Activated CD4-positive, alpha-beta T cell treated with anti-CD3 and anti-CD28 coated beads, Interleukin-2, amount 50 U/mL, for 16 hours (primary cell): ENCODE data around the gene CNOT4.
"Not testable (repeated sequence)": the region's sequence is repeated elsewhere in the genome, so short reads cannot be mapped to it uniquely, and the experiment has no call there.

Source experiments
- DNase-seq: peaks from one replicate; pipeline ENCODE4 v3.0.0-alpha.2; 2020

Gene CNOT4

GRCh38 chr7:135512135-135512887 is 2.4 kb upstream of the CNOT4 start:
- DNase-seq, result peak; percentile 74

DNA sequence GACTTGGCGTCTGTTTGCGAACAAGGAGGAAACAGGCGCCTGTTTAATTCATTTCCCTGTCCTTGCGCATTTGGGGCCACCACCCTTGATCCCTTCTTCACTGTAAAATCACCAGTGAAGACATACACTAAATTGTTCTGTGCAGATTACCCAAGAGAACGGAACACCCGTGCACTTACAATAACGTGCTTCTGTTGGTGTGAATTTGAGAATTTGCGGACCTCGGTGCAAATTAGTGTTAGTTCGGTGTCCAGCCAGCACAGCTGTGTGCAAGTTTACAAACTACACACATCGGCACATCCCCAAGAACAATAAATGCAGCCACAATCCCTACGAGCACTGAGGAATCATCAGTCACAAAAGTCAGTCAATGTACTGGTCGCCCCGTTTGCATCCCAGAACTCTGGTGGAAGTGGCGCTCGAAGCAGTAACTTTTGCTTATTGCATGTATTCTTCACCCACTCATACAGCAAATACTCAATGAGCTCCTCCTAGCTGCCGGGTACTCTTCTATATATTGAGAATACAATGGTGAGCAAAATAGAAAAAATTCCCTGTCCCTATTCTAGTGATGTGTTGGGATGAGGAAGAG is 786 bp upstream of the CNOT4 start:
- no peak for DNase-seq

DNA sequence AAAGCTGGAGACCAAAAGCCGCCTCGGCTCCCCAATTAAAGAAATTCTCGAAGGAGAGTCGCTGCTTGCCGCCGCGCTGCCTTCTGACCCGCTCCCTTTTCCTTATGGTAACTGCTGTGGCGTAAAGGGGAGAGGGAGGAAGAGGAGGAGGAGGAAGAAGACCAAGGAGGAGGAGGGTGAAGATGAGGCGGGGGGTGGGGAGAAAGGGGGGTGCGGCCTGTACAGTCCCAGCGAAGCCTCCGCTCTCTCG is 388 bp downstream of the CNOT4 start:
- no peak for DNase-seq

- DNase-seq, result peak; percentile 38
Measured at GRCh38 chr7:135508883-135509588, 866 bp downstream of the CNOT4 start.

DNA sequence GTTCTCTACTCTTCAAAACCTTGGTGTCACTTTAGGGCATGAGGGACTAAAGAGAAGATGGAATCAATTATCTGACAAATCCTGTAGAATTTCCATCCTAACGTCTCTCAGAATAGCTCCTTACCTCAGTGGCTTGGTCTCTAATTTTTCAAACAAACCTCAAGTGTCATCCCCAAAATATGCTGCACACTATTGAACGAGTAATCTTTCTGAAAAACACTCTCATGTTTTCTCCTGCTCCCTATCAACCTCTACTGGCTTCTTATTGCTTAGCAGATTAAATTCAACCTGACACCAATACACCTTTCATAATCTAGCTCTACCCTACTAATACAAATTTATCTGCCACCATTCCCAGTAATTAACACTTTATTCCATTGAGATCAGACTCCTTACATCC is 8.5 kb downstream of the CNOT4 start:
- DNase-seq, result no peak

DNA sequence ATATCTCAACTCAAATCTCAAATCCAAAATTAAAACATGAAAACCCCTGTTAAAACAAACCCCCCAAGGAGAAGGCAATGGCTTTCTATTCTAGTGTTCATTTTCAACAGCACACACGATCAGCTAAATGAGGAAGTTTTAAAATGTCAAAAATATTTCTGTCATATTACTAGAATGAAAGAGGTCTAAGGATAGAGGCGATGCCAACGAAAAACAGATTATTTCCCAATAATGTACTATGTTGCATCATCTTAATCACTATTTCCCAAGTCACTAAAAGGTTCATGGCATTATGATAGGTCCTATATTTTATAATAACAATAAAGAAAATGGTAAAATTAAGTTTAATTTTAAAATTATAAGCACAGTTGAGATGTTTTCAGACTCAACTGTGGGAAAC is 10.1 kb downstream of the CNOT4 start:
- DNase-seq, result no peak

DNA sequence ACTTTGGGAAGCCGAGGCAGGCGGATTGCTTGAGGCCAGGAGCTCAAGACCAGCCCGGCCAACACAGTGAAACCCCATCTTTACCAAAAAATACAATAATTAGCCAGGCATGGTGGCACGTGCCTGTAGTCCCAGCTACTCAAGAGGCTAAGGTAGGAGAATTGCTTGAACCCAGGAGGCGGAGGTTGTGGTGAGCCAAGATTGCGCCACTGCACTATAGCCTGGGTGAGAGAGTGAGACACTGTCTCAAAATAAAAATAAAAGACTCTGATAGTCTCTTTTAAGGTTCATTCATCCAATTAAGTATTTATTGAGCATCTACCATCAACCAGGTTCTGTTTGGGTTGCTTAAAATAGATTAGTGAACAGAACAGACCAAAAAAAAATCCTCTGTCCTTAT is 12.7 kb downstream of the CNOT4 start:
- DNase-seq, result not testable (repeated sequence)

GRCh38 chr7:135493362-135493761 is 16.5 kb downstream of the CNOT4 start:
- no peak for DNase-seq

DNA sequence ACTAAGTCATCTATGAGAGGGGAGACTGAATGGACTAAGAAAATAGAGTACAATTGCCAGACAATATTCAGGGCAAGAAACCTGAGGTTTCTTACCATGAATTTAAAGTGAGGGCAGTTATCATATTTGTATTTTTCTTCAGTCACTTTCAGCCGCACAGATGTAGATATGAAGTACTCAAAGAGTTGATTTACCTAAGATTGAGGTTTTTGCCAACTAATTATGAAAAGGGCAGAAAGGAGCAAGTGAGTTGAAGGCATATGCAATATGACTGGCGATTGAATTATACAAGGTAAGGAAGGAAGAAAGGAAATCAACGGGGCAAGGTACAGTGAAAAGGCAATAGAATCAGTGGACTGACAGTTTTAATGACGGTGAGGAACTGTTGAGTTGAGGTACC is 17.8 kb downstream of the CNOT4 start:
- peak; percentile 10 for DNase-seq

DNA sequence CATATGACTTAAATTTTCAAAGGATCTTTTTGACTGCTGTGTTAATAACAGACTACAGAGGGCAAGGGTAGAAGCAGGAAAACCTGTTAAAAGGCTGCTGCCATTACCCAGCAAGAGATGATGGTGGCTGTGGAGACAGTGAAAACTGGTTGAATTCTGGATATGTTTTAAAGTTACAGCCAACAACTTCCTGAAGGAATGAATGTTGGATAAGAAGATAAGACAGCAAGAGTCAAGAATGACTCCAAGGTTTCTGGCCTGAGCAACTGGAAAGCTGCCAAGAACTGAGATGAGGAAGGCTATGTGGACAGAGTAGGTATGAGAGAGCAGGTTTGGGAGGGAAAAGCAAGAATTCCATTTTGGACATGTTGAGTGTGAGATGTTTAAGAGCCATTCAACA is 19.1 kb downstream of the CNOT4 start:
- no peak for DNase-seq

DNA sequence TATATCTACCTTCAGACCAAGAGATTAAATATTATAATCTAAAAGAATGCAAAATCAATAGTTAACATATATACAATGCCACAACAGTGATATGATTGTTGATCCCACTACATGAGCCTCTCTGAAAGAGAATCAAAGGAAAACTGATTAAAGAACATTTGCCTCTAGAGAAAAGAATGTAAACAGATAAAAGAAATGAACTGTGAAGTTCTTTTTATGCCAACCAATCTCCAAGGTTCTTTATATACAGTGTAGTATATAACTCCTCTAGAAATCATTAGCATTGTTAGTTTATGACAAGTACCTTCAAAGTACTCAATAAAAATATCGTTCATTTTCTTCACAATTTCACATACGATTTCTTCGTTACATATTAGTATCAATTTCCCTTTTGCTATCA is 20.1 kb downstream of the CNOT4 start:
- DNase-seq, result no peak

GRCh38 chr7:135486261-135486920 is 23.5 kb downstream of the CNOT4 start:
- DNase-seq, result no peak

DNA sequence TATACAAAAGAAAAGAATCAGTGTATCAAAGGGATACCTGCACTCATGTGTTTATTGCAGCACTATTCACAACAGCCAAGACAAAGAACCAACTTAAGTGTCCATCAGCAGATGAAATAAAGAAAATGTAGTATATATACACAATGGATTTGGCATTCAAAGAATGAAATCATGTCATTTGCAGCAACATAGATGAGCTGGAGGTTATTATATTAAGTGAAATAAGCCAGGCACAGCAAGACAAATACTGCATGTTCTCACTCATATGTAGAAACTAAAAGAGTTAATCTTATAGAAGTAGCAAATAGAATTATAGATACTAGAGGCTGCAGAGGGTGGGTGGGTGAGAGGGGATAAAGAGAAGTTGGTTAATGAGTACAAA is 28.3 kb downstream of the CNOT4 start:
- no peak for DNase-seq

DNA sequence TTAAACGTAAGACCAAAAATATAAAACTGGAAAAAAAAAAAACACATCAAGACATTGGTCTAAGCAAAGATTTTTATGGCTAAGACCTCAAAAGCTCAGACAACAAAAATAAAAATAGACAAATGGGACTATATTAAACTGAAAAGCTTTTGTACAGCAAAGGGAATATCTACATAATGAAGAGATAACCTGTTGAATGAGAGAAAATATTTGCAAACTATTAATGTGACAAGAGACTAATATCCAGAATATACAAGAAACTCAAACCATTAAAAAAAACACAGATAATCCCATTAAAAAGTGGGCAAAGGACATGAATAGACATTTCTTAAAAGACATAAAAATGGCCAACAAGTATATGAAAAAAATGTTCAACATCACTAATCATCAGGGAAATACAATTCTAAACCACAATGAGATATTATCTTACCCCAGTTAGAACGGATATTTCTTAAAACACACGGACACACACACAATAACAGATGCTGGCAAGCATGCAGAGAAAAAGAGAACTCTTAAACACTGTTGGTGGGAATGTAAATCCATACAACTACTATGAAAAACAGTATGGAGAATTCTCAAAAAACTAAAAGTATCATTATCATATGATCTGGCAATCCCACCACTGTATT is 28.8 kb downstream of the CNOT4 start:
- DNase-seq, result no peak

- DNase-seq, result no peak
Measured at GRCh38 chr7:135475521-135475920, 34.4 kb downstream of the CNOT4 start.

GRCh38 chr7:135469705-135470104 is 40.2 kb downstream of the CNOT4 start:
- not testable (repeated sequence) for DNase-seq

GRCh38 chr7:135467207-135467711 is 42.6 kb downstream of the CNOT4 start:
- no peak for DNase-seq

- DNase-seq, result peak; percentile 21
Measured at GRCh38 chr7:135466442-135467206, 43.3 kb downstream of the CNOT4 start.

- no peak for DNase-seq
Measured at GRCh38 chr7:135463908-135464307, 46.0 kb downstream of the CNOT4 start.

DNA sequence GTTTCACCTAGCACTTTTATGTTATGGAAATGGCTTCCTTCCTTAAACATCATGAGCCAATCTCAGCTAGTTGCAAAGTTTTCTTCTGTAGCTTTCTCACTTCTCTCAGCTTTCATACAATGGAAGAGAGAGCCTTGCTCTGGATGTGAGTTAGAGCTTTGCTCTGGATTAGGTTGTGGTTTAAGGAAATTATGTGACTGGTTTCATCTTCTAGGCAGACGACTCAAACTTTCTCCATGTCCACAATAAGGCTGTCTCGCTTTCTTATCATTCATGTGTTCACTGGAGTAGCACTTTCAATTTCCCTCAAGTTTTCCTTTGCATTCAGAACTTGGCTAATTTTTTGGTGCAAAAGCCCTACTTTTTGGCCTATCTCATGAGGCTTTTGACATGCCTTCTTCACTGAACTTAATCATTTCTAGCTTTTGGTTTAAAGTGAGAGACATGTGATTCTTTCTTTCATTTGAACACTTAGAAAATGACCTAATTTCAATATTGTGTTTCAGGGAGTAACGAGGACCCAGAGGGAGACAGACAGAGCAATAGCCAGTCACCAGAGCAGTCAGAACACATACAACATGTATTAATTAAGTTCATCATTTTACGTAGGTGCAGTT is 49.8 kb downstream of the CNOT4 start:
- peak; percentile 16 for DNase-seq

DNA sequence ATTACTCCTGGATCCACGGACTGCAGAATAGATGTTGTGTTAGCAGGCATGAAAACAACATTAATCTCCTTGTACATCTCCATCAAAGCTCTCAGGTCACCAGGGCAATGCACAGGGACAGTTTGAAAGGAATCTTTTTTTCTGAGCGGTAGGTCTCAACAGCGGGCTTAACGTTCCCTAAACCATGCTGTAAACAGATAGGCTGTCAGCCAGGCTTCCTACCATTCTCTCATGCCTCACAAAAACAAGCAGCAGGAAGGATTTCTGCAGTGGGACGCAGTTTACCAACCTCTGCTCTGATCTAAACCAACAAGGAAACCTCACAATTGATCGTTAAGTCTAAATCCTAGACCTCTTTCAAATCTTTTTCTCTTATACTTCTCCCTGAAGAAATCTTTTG is 50.8 kb downstream of the CNOT4 start:
- no peak for DNase-seq

DNA sequence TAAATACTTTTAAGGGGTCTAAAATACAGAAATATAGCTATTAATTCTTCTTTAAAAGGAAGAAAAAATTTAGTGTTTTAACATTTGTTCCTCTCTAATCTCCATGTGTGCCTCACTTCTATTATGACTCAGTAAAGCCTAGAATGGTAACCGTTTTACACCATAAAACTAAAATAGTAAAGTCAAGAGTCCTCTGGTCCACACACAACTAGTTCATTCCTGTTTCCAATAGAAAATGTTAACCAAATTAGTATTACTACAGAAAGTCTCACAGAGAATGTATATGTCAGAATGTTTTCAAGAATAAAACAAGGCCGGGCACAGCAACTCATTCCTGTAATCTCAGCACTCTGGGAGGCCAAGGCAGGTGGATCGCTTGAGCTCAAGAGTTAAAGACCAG is 55.8 kb downstream of the CNOT4 start:
- DNase-seq, result peak; percentile 58
